K562 (cell line): ENCODE measurements around the gene ACTN4. TPM values are rescaled to one million over a fixed set of nuclear protein-coding genes. Genes with fewer than 3 reads are reported as not detected.

Experiments used
- ATAC-seq: fragments of 200-7000 bp; cut with Tn5 transposase; 3 replicates; pipeline ENCODE4 v1.9.1; 2020; ENCODE audit warnings: moderate library complexity
- BruUV-seq: library from RNA; stranded (reverse); fragments of 400-500 nt; replicated peaks from 2 replicates; lab custom pipeline; 2021; lab: Mats Ljungman, UMichigan
- CTCF ChIA-PET: fragments of 300-600 bp; formaldehyde crosslinking; extraction: SDS; loops from one replicate; lab custom pipeline; 2021; ENCODE audit warnings: low intra/inter-chr PET ratio; lab: Yijun Ruan, JAX
- POLR2A ChIA-PET: fragments of 300-600, 350-650 bp; sonication (Branson Sonifier 250); formaldehyde crosslinking; extraction: SDS; loops from one replicate; lab custom pipeline; 2021; ENCODE audit warnings: antibody characterized with exemption, inconsistent platforms; lab: Yijun Ruan, JAX
- DNase-seq, 4 experiments: peaks; one replicate each; pipeline versions ENCODE4 v3.0.0 to v3.0.0-alpha.2; 2011 to 2018; ENCODE audit warnings: low spot score in 3 of 4, mixed read lengths in 3 of 4; ENCODE audit errors: extremely low read depth in 1 of 4
- FAIRE-seq: peaks from 2 replicates; lab custom pipeline; 2011; peaks lifted over from hg19 to GRCh38; lab: Jason Lieb, UNC
- H2AFZ ChIP-seq: 2 replicates; pipeline ENCODE4 v1.6.0; 2011; ENCODE audit warnings: low read depth, low read length, control low read depth, inconsistent platforms
- H3K27ac ChIP-seq: fragments of 200-600 bp; 3 replicates; pipeline ENCODE4 v1.8.0; 2011; ENCODE audit warnings: low read depth, mild to moderate bottlenecking, control low read depth, inconsistent platforms, low read length, moderate library complexity, mixed read lengths; ENCODE audit errors: extremely low read depth
- H3K27me3 ChIP-seq, 2 experiments: fragments of 300-600 bp in 1 of 2; 2 replicates in 1 of 2; 3 replicates in 1 of 2; pipeline versions ENCODE4 v1.6.0 to v1.8.0; 2011; ENCODE audit warnings: inconsistent platforms in 2 of 2, low read length in 2 of 2, mild to moderate bottlenecking in 1 of 2, mixed read lengths in 1 of 2, moderate library complexity in 1 of 2; ENCODE audit not compliant: control insufficient read depth in 2 of 2, insufficient read depth in 2 of 2
- H3K36me3 ChIP-seq: fragments of 300-600 bp; 3 replicates; pipeline ENCODE4 v1.8.0; 2011; ENCODE audit warnings: mild to moderate bottlenecking, low read length, inconsistent platforms; ENCODE audit not compliant: control insufficient read depth, insufficient read depth
- H3K4me1 ChIP-seq, 2 experiments: fragments of 200-600 bp in 1 of 2; replicated peaks in 1 of 2; 2 replicates in 1 of 2; 3 replicates in 1 of 2; pipeline versions ENCODE4 v1.5.1 to v1.8.0; 2011; ENCODE audit warnings: inconsistent platforms in 2 of 2, low read length in 2 of 2, mild to moderate bottlenecking in 1 of 2, mixed read lengths in 1 of 2, moderate library complexity in 1 of 2; ENCODE audit not compliant: control insufficient read depth in 2 of 2, insufficient read depth in 2 of 2
- H3K4me2 ChIP-seq: 2 replicates; pipeline ENCODE4 v1.6.1; 2011; ENCODE audit warnings: low read length, control low read depth, inconsistent platforms, mixed read lengths; ENCODE audit not compliant: insufficient read depth
- H3K4me3 ChIP-seq: fragments of 200-600 bp; sonication (generic), shearing (Covaris generic); 2 replicates; pipeline ENCODE4 v1.5.1; 2016; ENCODE audit warnings: control low read depth, inconsistent platforms
- H3K79me2 ChIP-seq: fragments of 200-600 bp; 3 replicates; pipeline ENCODE4 v1.8.0; 2011; ENCODE audit warnings: low read length, inconsistent platforms; ENCODE audit not compliant: control insufficient read depth, insufficient read depth
- H3K9ac ChIP-seq, 2 experiments: 2 replicates each; pipeline versions ENCODE4 v1.6.0 to v1.6.1; 2011; ENCODE audit warnings: low read depth in 2 of 2, low read length in 2 of 2, control low read depth in 1 of 2, inconsistent platforms in 1 of 2, mild to moderate bottlenecking in 1 of 2, mixed read lengths in 1 of 2; ENCODE audit not compliant: insufficient read depth in 1 of 2
- H3K9me1 ChIP-seq: one replicate; pipeline ENCODE4 v1.6.0; 2011; ENCODE audit warnings: inconsistent platforms, mild to moderate bottlenecking, low read length, moderate library complexity; ENCODE audit not compliant: control insufficient read depth, insufficient read depth
- H3K9me3 ChIP-seq: replicated peaks from 2 replicates; pipeline ENCODE4 v1.5.1; 2011; ENCODE audit warnings: low read depth, low read length, inconsistent platforms; ENCODE audit not compliant: control insufficient read depth, insufficient read depth
- H4K20me1 ChIP-seq: replicated peaks from 2 replicates; pipeline ENCODE4 v1.6.1; 2011; ENCODE audit warnings: low read length, inconsistent platforms, mixed read lengths; ENCODE audit not compliant: control insufficient read depth, insufficient read depth
- CHAMP1 ChIP-seq: fragments of 450-650 bp; IDR thresholded peaks from 2 replicates; pipeline ENCODE4 v1.6.1; 2016; ENCODE audit warnings: mild to moderate bottlenecking
- KLF13 ChIP-seq: fragments of 450-650 bp; IDR thresholded peaks from 2 replicates; pipeline ENCODE4 v1.6.1; 2016; ENCODE audit warnings: missing genetic modification characterization, low read depth, mild to moderate bottlenecking, missing compliant biosample characterization, moderate library complexity, borderline replicate concordance
- MAFK ChIP-seq: IDR thresholded peaks from 2 replicates; pipeline ENCODE4 v1.6.1; 2011; ENCODE audit warnings: low read length, improper control_type of control experiment
- MYNN ChIP-seq, 2 experiments: sonication (generic); formaldehyde crosslinking in 1 of 2; IDR thresholded peaks; 2 replicates each; pipeline versions ENCODE4 v1.5.0 to v1.6.1; 2016 to 2020; ENCODE audit warnings: antibody characterized with exemption in 1 of 2, missing genetic modification reagents in 1 of 2
- NCOA4 ChIP-seq: fragments of 450-650 bp; IDR thresholded peaks from 2 replicates; pipeline ENCODE4 v1.6.1; 2018; ENCODE audit warnings: mild to moderate bottlenecking; ENCODE audit not compliant: partially characterized antibody
- PRPF4 ChIP-seq: fragments of 200-400 bp; formaldehyde crosslinking; IDR thresholded peaks from one replicate; pipeline ENCODE4 v1.6.1; 2017; ENCODE audit warnings: low read length, low read depth, mild to moderate bottlenecking; ENCODE audit not compliant: insufficient read depth, poor library complexity, severe bottlenecking
- SIN3B ChIP-seq: fragments of 450-650 bp; IDR thresholded peaks from 2 replicates; pipeline ENCODE4 v1.6.1; 2017; ENCODE audit warnings: low read depth, mild to moderate bottlenecking, moderate library complexity
- THRA ChIP-seq: fragments of 450-650 bp; IDR thresholded peaks from 2 replicates; pipeline ENCODE4 v1.6.1; 2017; ENCODE audit warnings: mild to moderate bottlenecking, moderate library complexity
- ZBTB17 ChIP-seq: fragments of 450-650 bp; formaldehyde crosslinking; IDR thresholded peaks from 2 replicates; pipeline ENCODE4 v1.4.0; 2020; ENCODE audit warnings: mild to moderate bottlenecking
- ZC3H11A ChIP-seq: IDR thresholded peaks from 2 replicates; pipeline ENCODE4 v1.6.1; 2012; ENCODE audit warnings: low read depth, low read length, improper control_type of control experiment
- ZFX ChIP-seq: sonication (generic); formaldehyde crosslinking; IDR thresholded peaks from 2 replicates; pipeline ENCODE4 v1.8.0; 2022; ENCODE audit warnings: mild to moderate bottlenecking, missing genetic modification reagents, moderate library complexity
- ZHX1 ChIP-seq: fragments of 150-350 bp; conservative IDR thresholded peaks from 2 replicates; pipeline ENCODE4 v1.6.1; 2014; ENCODE audit warnings: low read length
- ZNF586 ChIP-seq: fragments of 450-650 bp; formaldehyde crosslinking; conservative IDR thresholded peaks from 2 replicates; pipeline ENCODE4 v1.4.0; 2020; ENCODE audit warnings: mild to moderate bottlenecking, moderate library complexity
- ZNF707 ChIP-seq: fragments of 250-450 bp; sonication (Bioruptor Pico); conservative IDR thresholded peaks from 2 replicates; pipeline ENCODE4 v1.8.0; 2022; ENCODE audit warnings: inconsistent platforms, mild to moderate bottlenecking, moderate library complexity
- WGBS: fragments of 100-300 bp; shearing (Covaris generic); methylation state at CpG from one replicate; pipeline ENCODE4 v1.1.6; 2016; ENCODE audit warnings: low coverage, mixed read lengths; ENCODE audit not compliant: insufficient coverage; ENCODE audit errors: missing lambda C conversion rate; 5-methylcytosine and 5-hydroxymethylcytosine counted together
- in situ Hi-C: fragments of 300-500 bp; cut with MboI; formaldehyde crosslinking; loops from 4 replicates; pipeline ENCODE4 v1.15.0; 2018; ENCODE audit warnings: inconsistent platforms, mixed read lengths
- intact Hi-C: fragments of 100-400 bp; cut with micrococcal nuclease; formaldehyde crosslinking; loops from 2 replicates; pipeline ENCODE4 v1.14.2; 2022
- polyA plus RNA-seq, 8 experiments: library from polyadenylated mRNA; depleted of rRNA in 4 of 8; stranded (reverse) in 5 of 8; unstranded in 3 of 8; fragments of >200 nt; fragmentation: Nextera tagmentation in 2 of 8; fragmentation: Illumina TruSeq in 1 of 8; extraction: Ambion mirVana in 2 of 8; extraction: Trizol in 1 of 8; gene quantifications; 2 replicates each; pipeline versions ENCODE4 v1.2.1 to v1.2.3, GENCODE V29; 2011 to 2014; ENCODE audit warnings: inconsistent platforms in 1 of 8, missing spikeins in 1 of 8
- total RNA-seq, 7 experiments: library from RNA; depleted of rRNA in 6 of 7; stranded (reverse); fragments of >200 nt in 6 of 7; fragmentation: Illumina TruSeq in 2 of 7; extraction: Trizol in 2 of 7; gene quantifications; 2 replicates each; pipeline versions ENCODE4 v1.2.1 to v1.2.3, GENCODE V29; 2011 to 2021; ENCODE audit warnings: low replicate concordance in 1 of 7

Gene ACTN4
- total and polyA plus RNA-seq, 9 of the 15 experiments (the other 6 are each of a cell fraction or from before 2014, with no cell fraction given) = 3.1 to 385 (median 125) TPM

GRCh38 chr19:38669552-38669951 lies 22.1 kb downstream of the ACTN4 start:
- H3K79me2 ChIP-seq = peaks cover 91% of the 10 kb centered on the region
- intact Hi-C loops = no loop called here
- ChIA-PET POLR2A (interaction anchor here (0.8 to 5.2 kb wide), 8 partner anchors 7 to 56 kb away, joined by 4 to 20 read pairs (median 8); no protein-coding TSS in a partner anchor), CTCF (no interaction called here)
- BruUV-seq = no TSS peak
- DNase-seq = no peak
- H3K9me3 ChIP-seq = no peaks in the 10 kb centered on the region
- H4K20me1 ChIP-seq = peaks cover 22% of the 10 kb centered on the region; the same call in 1 of the 2 replicates
- H3K4me2 ChIP-seq = no peak overlapping the region
- no peak overlapping the region for H2AFZ ChIP-seq
- H3K27me3 ChIP-seq = no peaks in the 10 kb centered on the region
- peaks cover 6% of the 10 kb centered on the region for H3K9me1 ChIP-seq
- peak overlapping the region in 1 of 2 experiments; percentile 70; a peak in 1 of 4 replicates for H3K9ac ChIP-seq
- no peak overlapping the region for H3K4me3 ChIP-seq
- WGBS = 81% methylated on average over 5 of the region's 5 CpGs
- ATAC-seq = no peak
- H3K4me1 ChIP-seq = peaks cover 49 to 75% of the 10 kb centered on the region in 2 experiments
- in situ Hi-C loops = no loop called here
- peaks cover 56% of the 10 kb centered on the region for H3K36me3 ChIP-seq
- H3K27ac ChIP-seq = no peak overlapping the region; the same call in 2 of the 3 replicates
- no peak for FAIRE-seq
- TF ChIP-seq ZFX (no peak), THRA (no peak), CHAMP1 (no peak), SIN3B (no peak), ZNF707 (CRISPR knock-in tag) (no peak), NCOA4 (no peak), PRPF4 (no peak), ZHX1 (no peak), MYNN (IDR thresholded peaks at IDR 0.05) (no peak), MYNN (CRISPR knock-in tag; IDR thresholded peaks at IDR 0.05) (no peak), KLF13 (tag) (no peak), MAFK (no peak), ZNF586 (CRISPR knock-in tag) (no peak), ZC3H11A (no peak), ZBTB17 (CRISPR knock-in tag) (no peak)
